H9 (cell line): ENCODE measurements around the gene OSTC. TPM values are rescaled to one million over a fixed set of nuclear protein-coding genes. Genes with fewer than 3 reads are reported as not detected.

ENCODE experiments used
- DNase-seq: peaks from one replicate; pipeline ENCODE4 v3.0.0-alpha.2; 2017
- H2AFZ ChIP-seq: one replicate; pipeline ENCODE4 v1.6.1; 2013; ENCODE audit warnings: mild to moderate bottlenecking, low read length, control low read depth, moderate library complexity
- H2AK5ac ChIP-seq: 2 replicates; pipeline ENCODE4 v1.6.1; 2013; ENCODE audit warnings: low read length, control low read depth, mixed read lengths; ENCODE audit not compliant: insufficient read length
- H2BK120ac ChIP-seq: one replicate; pipeline ENCODE4 v1.6.1; 2013; ENCODE audit warnings: low read depth, mild to moderate bottlenecking, low read length, control low read depth, inconsistent platforms; ENCODE audit not compliant: poor library complexity, severe bottlenecking
- H2BK12ac ChIP-seq: 2 replicates; pipeline ENCODE4 v1.6.1; 2013; ENCODE audit warnings: low read length, control low read depth, mixed read lengths, low read depth; ENCODE audit not compliant: insufficient read length
- H2BK15ac ChIP-seq: 2 replicates; pipeline ENCODE4 v1.6.1; 2013; ENCODE audit warnings: low read depth, low read length, control low read depth
- H2BK20ac ChIP-seq: one replicate; pipeline ENCODE4 v1.6.1; 2013; ENCODE audit warnings: low read depth, mild to moderate bottlenecking, low read length, control low read depth, inconsistent platforms; ENCODE audit not compliant: poor library complexity, severe bottlenecking
- H2BK5ac ChIP-seq: 2 replicates; pipeline ENCODE4 v1.6.1; 2013; ENCODE audit warnings: low read length, control low read depth, mixed read lengths; ENCODE audit not compliant: insufficient read length
- H3K14ac ChIP-seq: 2 replicates; pipeline ENCODE4 v1.6.1; 2013; ENCODE audit warnings: low read length, control low read depth; ENCODE audit not compliant: insufficient read depth
- H3K18ac ChIP-seq: 2 replicates; pipeline ENCODE4 v1.6.1; 2013; ENCODE audit warnings: low read depth, mild to moderate bottlenecking, mixed read lengths, low read length, control low read depth; ENCODE audit not compliant: insufficient read length
- H3K23ac ChIP-seq: 2 replicates; pipeline ENCODE4 v1.6.1; 2013; ENCODE audit warnings: low read length, control low read depth, mixed read lengths, low read depth; ENCODE audit not compliant: insufficient read length
- H3K23me2 ChIP-seq: 2 replicates; pipeline ENCODE4 v1.6.1; 2013; ENCODE audit warnings: low read depth, mild to moderate bottlenecking, mixed read lengths, low read length, control low read depth; ENCODE audit not compliant: insufficient read length, poor library complexity, severe bottlenecking
- H3K27ac ChIP-seq: 2 replicates; pipeline ENCODE4 v1.5.1; 2013; ENCODE audit warnings: low read length, control low read depth, mixed read lengths, low read depth; ENCODE audit not compliant: insufficient read length
- H3K27me3 ChIP-seq: 2 replicates; pipeline ENCODE4 v1.6.1; 2013; ENCODE audit warnings: low read length, control low read depth, inconsistent platforms; ENCODE audit not compliant: insufficient read depth
- H3K4ac ChIP-seq: 2 replicates; pipeline ENCODE4 v1.6.1; 2013; ENCODE audit warnings: low read depth, mild to moderate bottlenecking, control low read depth, inconsistent platforms, low read length, moderate library complexity
- H3K4me1 ChIP-seq: 2 replicates; pipeline ENCODE4 v1.6.1; 2013; ENCODE audit warnings: low read length, control low read depth, inconsistent platforms; ENCODE audit not compliant: insufficient read depth
- H3K4me2 ChIP-seq: 2 replicates; pipeline ENCODE4 v1.6.1; 2013; ENCODE audit warnings: low read length, control low read depth, mixed read lengths; ENCODE audit not compliant: insufficient read length, insufficient read depth
- H3K56ac ChIP-seq: 2 replicates; pipeline ENCODE4 v1.6.1; 2013; ENCODE audit warnings: low read depth, mild to moderate bottlenecking, mixed read lengths, low read length, control low read depth; ENCODE audit not compliant: insufficient read length
- H3K79me1 ChIP-seq: 2 replicates; pipeline ENCODE4 v1.6.1; 2013; ENCODE audit warnings: low read depth, mild to moderate bottlenecking, moderate library complexity, low read length, control low read depth, inconsistent platforms; ENCODE audit not compliant: insufficient read depth, poor library complexity, severe bottlenecking
- H3K79me2 ChIP-seq: 2 replicates; pipeline ENCODE4 v1.6.1; 2013; ENCODE audit warnings: low read length, control low read depth, inconsistent platforms; ENCODE audit not compliant: insufficient read depth
- H3K9ac ChIP-seq: 2 replicates; pipeline ENCODE4 v1.6.1; 2013; ENCODE audit warnings: low read length, control low read depth, mixed read lengths; ENCODE audit not compliant: insufficient read length; ENCODE audit errors: extremely low read depth
- H3K9me3 ChIP-seq: one replicate; pipeline ENCODE4 v1.6.1; 2013; ENCODE audit warnings: low read depth, low read length, inconsistent platforms; ENCODE audit not compliant: control insufficient read depth
- H3T11ph ChIP-seq: one replicate; pipeline ENCODE4 v1.6.1; 2013; ENCODE audit warnings: mild to moderate bottlenecking, low read length, control low read depth, inconsistent platforms
- H4K20me1 ChIP-seq: one replicate; pipeline ENCODE4 v1.6.1; 2013; ENCODE audit not compliant: control insufficient read depth, insufficient read length, insufficient read depth
- H4K5ac ChIP-seq: 2 replicates; pipeline ENCODE4 v1.6.1; 2013; ENCODE audit warnings: low read depth, mild to moderate bottlenecking, mixed read lengths, low read length, control low read depth; ENCODE audit not compliant: insufficient read length
- H4K8ac ChIP-seq: replicated peaks from 2 replicates; pipeline ENCODE4 v1.6.1; 2013; ENCODE audit warnings: low read length, control low read depth, mixed read lengths, low read depth; ENCODE audit not compliant: insufficient read length
- H4K91ac ChIP-seq: 2 replicates; pipeline ENCODE4 v1.6.1; 2013; ENCODE audit warnings: low read depth, mild to moderate bottlenecking, moderate library complexity, mixed read lengths, low read length, control low read depth; ENCODE audit not compliant: insufficient read length
- H3K27ac Mint-ChIP-seq, 3 experiments: 2 replicates in 2 of 3; 3 replicates in 1 of 3; pipeline ENCODE4 v1.8.0; 2020 to 2021; ENCODE audit warnings: mixed read lengths in 3 of 3, mild to moderate bottlenecking in 1 of 3, moderate library complexity in 1 of 3
- H3K27me3 Mint-ChIP-seq: 2 replicates; pipeline ENCODE4 v1.8.0; 2021; ENCODE audit warnings: low read depth, mild to moderate bottlenecking, moderate library complexity, mixed read lengths
- H3K36me3 Mint-ChIP-seq, 3 experiments: 2 replicates in 2 of 3; 3 replicates in 1 of 3; pipeline ENCODE4 v1.8.0; 2020 to 2021; ENCODE audit warnings: low read depth in 3 of 3, mixed read lengths in 3 of 3; ENCODE audit not compliant: insufficient read depth in 1 of 3
- H3K4me1 Mint-ChIP-seq, 2 experiments: 2 replicates each; pipeline ENCODE4 v1.8.0; 2020; ENCODE audit warnings: mixed read lengths in 2 of 2
- H3K4me3 Mint-ChIP-seq, 2 experiments: 2 replicates in 1 of 2; 3 replicates in 1 of 2; pipeline ENCODE4 v1.8.0; 2020 to 2021; ENCODE audit warnings: mild to moderate bottlenecking in 2 of 2, mixed read lengths in 2 of 2, moderate library complexity in 1 of 2
- H3K9me3 Mint-ChIP-seq, 2 experiments: 2 replicates in 1 of 2; 3 replicates in 1 of 2; pipeline ENCODE4 v1.8.0; 2020; ENCODE audit warnings: mild to moderate bottlenecking in 2 of 2, mixed read lengths in 2 of 2, moderate library complexity in 1 of 2
- WGBS: extraction: QIAGEN DNeasy Blood & Tissue Kit; methylation state at CpG from one replicate; pipeline ENCODE4 v1.1.7; 2013; ENCODE audit warnings: missing lambda C conversion rate, low lambda C conversion rate, mixed read lengths; ENCODE audit not compliant: insufficient read length; ENCODE audit errors: extremely low coverage; 5-methylcytosine and 5-hydroxymethylcytosine counted together
- total RNA-seq: library from RNA; stranded (reverse); gene quantifications from 2 replicates; pipeline ENCODE4 v1.2.1, GENCODE V29; 2021
- TF ChIP-seq, protein P1 (sequence below): fragments of 200-600 bp; sonication (generic); conservative IDR thresholded peaks from 3 replicates; pipeline ENCODE4 v1.8.0; 2021; ENCODE audit warnings: antibody characterized with exemption, mild to moderate bottlenecking

OSTC gene
- total RNA-seq, 1 experiment from 2014 or later, result 130 TPM

DNA sequence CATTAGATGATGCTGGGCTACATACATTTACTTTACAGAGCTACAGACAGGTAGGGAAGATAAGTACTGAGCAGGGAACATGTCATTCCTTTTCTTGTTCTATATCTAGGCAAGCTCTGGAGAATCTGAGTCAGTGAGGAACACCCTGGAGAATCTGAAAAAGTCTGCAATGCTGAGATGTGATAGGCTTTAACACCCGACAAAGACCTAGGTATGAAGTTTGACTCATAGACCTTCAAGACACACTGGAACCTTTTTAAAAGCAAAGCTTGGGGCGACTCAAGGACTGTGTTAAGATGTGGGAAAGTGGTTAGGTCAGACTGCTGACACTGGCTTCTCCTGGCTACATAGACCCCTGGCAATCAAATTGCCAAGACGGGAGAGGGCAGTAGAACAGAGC is 42.8 kb downstream of the OSTC start:
- Histone ChIP-seq H3K18ac (no peak overlapping the region), H2BK120ac (no peak overlapping the region), H3K56ac (no peak overlapping the region), H3K27ac (no peak overlapping the region), H3K9ac (no peak overlapping the region), H3K23ac (no peak overlapping the region), H3T11ph (no peak overlapping the region), H4K5ac (no peak overlapping the region), H2BK12ac (no peak overlapping the region), H3K4me2 (no peak overlapping the region), H3K79me2 (no peaks in the 10 kb centered on the region), H2AK5ac (no peak overlapping the region), H2BK15ac (no peak overlapping the region), H3K23me2 (no peaks in the 10 kb centered on the region), H3K4ac (no peak overlapping the region), H4K20me1 (no peaks in the 10 kb centered on the region), H2BK5ac (no peak overlapping the region), H4K8ac (no peak overlapping the region), H3K27me3 (no peaks in the 10 kb centered on the region), H3K9me3 (no peaks in the 10 kb centered on the region), H4K91ac (no peak overlapping the region), H2AFZ (no peak overlapping the region), H3K14ac (no peak overlapping the region), H3K79me1 (no peaks in the 10 kb centered on the region), H3K4me1 (peaks cover 7% of the 10 kb centered on the region; the same call in 1 of the 2 replicates), H2BK20ac (no peak overlapping the region)
- TF ChIP-seq, protein P1, sequence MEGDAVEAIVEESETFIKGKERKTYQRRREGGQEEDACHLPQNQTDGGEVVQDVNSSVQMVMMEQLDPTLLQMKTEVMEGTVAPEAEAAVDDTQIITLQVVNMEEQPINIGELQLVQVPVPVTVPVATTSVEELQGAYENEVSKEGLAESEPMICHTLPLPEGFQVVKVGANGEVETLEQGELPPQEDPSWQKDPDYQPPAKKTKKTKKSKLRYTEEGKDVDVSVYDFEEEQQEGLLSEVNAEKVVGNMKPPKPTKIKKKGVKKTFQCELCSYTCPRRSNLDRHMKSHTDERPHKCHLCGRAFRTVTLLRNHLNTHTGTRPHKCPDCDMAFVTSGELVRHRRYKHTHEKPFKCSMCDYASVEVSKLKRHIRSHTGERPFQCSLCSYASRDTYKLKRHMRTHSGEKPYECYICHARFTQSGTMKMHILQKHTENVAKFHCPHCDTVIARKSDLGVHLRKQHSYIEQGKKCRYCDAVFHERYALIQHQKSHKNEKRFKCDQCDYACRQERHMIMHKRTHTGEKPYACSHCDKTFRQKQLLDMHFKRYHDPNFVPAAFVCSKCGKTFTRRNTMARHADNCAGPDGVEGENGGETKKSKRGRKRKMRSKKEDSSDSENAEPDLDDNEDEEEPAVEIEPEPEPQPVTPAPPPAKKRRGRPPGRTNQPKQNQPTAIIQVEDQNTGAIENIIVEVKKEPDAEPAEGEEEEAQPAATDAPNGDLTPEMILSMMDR, result no peak
- Mint-ChIP-seq H3K27ac (no peak overlapping the region), H3K4me1 (no peaks in the 10 kb centered on the region), H3K27me3 (no peaks in the 10 kb centered on the region), H3K36me3 (no peaks in the 10 kb centered on the region), H3K9me3 (no peaks in the 10 kb centered on the region), H3K4me3 (no peak overlapping the region)
- no CpG with 5 or more reads among the region's 3 CpGs for WGBS
- no peak for DNase-seq
